Prostate gland (tissue), 2 donors: ENCODE measurements around the gene DNAH10.

Experiments
- CTCF ChIP-seq, 4 experiments: fragments of 200-600 bp in 2 of 4; fragments of 450-650 bp in 2 of 4; sonication (generic) in 2 of 4; IDR thresholded peaks; 1 replicate in 3 of 4; 2 replicates in 1 of 4; pipeline ENCODE4 v1.5.1; 2016 to 2019; ENCODE audit warnings: antibody characterized with exemption in 4 of 4, mild to moderate bottlenecking in 2 of 4, moderate library complexity in 2 of 4
- POLR2A ChIP-seq: fragments of 450-650 bp; IDR thresholded peaks from one replicate; pipeline ENCODE4 v1.6.1; 2016; ENCODE audit warnings: antibody characterized with exemption, mild to moderate bottlenecking
- POLR2AphosphoS5 ChIP-seq: sonication (generic); formaldehyde crosslinking; IDR thresholded peaks from one replicate; pipeline ENCODE4 v1.6.1; 2017; ENCODE audit warnings: antibody characterized with exemption

GRCh38 chr12:123847019-123847418 is 84.9 kb downstream of the DNAH10 start:
- TF ChIP-seq CTCF (IDR thresholded peaks at IDR 0.05) = no peak
- no peak for TF ChIP-seq POLR2AphosphoS5
- no peak for TF ChIP-seq POLR2A
